T-helper 9 cell (primary cell): Measurements from ENCODE around the gene TMEM170B.

ENCODE experiments used
- DNase-seq: peaks from one replicate; pipeline ENCODE4 v3.0.0-alpha.2; 2020
- total RNA-seq, 2 donors: gene quantifications; one replicate each; lab custom pipeline; 2026; lab: John Stamatoyannopoulos, UW

The TMEM170B gene, protein sequence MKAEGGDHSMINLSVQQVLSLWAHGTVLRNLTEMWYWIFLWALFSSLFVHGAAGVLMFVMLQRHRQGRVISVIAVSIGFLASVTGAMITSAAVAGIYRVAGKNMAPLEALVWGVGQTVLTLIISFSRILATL
- 7.7 to 10.7 reads per million in 2 donors for total RNA-seq

DNA sequence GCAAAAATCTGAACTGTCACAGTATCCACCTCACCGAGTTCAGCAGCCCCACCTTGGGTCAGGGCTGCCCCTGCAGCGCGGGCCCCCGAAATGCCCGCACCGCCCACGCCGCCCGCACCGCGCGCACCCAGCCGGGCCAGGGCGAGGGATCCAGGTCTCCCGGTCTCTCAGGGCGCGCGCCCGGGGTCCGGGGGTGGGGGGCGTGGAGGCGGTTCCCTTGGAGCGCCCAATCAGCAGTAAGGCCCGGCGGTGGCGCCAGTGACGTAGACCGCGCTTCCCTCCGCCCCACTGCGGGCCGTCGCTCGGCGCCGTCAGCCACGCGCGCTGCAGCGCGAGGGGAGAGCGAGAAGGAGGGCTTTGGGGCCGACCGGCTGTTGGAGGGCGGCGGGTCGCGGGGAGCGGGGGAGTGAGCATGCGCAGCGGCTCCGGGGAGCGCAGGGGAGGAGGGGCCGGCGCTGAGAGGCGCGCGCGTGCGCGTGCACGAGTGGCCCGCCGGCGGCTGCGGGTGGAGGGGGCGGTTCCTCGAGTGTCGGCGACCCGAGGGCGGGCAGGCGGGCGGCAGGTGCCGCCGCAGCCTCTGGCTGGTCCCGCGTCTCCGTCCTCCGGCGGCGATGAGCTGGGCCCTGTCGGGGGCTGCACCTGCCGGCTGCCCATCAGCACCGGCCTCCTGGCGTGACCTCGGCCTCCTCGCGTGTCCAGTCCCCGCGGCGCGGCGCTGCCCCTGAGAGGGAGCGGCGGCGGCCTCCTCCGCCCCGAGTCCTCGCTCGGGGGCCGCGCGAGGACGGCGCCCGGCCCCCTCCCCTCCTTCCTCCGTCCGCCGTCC is at the start of gene TMEM170B:
TSS of gene TMEM170B (plus strand) at position 521 of the 823 bp plus-strand sequence. CDS start 529 bp downstream, outside the sequence.
- peak; percentile 98 for DNase-seq

DNA sequence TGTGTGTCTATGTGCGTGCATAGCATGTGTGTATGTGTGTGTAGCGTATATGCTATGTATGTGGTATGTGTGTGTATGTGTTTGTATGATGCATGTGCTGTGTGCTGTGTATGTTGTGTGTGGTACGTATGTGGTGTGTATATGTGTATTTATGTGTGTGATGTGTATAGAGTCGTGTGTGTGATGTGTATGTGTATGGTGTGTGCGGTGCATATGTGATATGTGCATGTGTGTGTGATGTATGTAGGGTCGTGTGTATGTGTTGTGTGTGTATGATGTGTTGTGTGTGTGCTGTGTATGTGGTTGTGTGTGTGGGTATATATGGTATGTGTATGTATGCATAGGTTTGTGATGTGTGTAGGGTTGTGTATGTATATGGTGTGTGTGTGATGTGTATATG is 46.6 kb upstream of the TMEM170B start:
- DNase-seq, result no peak

DNA sequence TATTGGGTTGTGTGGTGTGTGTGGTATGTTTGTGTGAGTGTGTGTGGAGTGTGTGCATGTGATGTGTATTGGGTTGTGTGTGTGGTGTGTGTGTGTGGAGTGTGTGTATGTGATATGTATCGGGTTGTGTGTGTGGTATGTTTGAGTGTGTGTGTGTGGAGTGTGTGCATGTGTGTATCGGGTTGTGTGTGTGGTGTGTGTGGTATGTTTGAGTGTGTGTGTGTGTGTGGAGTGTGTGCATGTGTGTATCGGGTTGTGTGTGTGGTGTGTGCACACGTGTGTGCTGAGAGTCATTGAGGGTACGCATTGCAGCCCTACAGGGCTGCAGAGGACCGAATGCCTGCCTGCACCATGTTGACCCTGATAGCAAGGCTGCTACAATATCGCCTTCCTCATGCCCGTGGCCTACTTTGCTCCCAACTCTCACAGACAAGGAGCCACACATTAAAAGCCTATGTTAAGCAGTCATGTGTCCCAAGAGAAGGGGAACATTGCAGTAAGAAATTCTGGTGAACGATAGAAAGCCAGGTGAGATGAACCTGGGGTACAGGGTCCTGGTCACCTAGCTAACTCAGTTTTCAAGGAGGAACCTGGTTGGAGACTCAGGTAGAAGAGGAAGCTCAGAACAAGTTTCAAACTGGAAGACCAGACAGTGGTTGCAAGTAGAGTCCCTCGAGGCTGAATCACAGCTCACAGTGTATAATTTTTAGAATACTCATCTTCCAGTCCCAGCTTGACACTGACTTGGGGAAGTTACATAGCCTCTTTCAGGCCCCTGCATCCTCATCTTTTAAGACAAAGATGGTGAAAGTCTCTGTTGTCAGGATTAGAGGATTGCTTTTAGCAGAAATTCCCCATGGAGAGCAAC is 45.7 kb upstream of the TMEM170B start:
- no peak for DNase-seq

DNA sequence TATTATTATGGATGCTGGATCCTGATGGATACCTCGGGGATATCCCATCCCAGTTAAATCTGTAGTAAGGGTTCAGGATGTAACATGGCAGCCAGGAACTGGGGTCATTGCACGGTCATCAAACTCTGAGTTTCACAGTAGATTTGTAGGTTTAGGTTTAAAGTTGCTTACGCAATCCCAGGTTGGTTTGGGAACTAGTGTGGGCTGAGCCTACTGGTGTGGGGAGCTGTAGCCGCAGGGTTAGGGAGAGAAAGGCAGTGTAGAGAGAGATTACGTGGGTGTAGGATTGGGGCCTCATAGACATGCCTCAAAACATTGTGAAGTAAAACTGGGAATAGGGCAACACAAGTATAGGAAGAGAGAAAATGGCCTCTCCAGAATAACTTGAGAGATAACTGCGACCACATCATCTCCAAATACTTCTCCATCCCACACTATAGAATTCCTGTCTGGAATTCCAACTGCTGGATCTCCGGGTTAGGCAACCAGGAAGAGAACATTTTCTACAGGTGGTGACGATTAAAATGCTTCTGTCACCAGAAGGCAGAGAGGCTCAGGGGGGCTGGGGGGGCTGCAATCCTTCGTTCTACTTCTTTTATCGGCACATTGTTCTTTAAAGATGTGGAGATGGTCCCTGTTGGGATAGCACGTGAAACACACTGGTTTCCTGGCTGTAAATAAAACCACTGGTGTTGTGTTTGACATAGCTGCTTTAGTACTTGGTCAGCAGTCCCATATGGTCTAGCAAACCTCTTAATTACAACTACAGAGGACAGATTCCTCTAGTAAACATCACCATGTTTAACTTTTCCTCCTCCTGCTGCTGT is 44.9 kb upstream of the TMEM170B start:
- DNase-seq, result no peak

DNA sequence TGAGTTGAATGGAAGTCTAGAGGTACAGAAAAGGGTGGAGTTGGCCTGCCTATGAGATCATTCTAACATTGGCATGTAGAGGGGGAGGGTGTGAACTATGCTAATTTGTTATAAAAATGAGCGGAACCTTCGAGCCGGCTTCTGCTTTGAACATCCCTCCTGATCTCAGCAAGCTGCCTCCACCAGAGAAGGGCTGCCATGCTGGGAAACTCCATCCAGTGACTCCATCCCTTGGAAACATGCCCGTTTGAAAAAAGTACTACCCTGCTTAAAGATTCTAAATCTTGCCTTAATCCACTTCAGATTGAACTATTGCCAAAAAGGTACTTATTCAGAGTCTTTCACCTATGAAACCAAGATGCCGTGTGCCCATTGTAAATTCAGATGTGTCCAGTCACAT is 43.6 kb upstream of the TMEM170B start:
- DNase-seq, result no peak

DNA sequence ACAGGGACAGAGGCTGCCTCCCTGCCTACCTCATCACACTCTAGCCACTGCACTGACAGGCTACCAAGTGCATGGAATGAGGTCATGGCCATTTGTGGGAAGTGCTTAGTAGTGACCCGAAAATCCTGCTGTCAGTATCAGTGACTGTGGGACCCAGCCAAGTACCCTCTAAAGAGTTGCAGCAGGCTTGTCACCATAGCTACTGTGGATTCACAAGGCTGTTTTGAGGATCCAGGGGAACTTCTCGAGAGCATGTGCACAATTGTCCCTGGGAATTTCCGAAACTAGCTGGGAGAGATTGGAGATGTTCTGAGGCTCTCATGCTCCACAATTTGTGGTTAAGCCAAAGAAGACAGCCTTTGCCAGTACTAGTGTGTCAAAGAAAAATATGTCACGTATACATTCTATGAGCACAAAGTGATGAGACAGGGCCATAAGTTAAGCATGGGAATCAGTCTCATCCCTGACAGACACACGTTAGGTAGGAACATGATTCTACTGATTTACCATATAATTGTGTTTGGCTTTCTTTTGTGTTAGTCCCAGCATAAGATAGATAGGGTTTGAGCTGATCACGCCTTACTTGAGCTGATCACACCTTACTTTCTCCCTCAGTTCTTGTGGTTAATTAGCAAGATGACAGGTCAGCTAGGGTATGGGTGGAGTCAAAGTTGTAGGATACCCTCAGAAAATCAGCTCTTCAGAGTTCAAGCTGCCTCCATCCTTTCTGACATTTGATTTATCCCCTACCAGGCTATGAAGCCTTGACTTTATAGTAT is 42.6 kb upstream of the TMEM170B start:
- no peak for DNase-seq

DNA sequence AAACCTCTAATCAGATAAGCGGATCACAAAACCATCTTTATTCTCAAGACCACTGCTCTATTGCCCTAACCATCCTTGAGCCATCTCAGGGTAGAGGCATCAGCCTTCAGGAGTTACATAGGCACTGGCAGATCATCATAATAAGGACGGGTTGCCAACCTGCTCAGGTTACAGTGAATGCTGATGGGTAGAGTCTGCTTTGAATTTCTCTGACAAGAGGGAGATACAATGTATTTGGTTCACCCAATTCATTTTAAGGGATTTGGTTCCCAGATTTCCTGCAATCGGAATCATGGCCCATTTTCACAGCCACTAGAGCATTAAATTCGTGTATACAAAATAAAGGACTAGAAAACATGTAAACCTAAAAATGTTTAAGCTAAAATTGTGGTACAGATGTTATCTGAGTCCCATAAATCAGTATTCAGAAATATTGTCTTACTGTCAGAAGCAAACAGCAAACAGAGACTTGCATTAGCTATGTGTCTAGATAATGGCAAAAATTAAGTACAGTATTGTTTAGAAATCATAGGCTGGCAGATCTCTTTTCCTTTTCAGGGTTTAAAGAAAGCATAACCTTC is 41.9 kb upstream of the TMEM170B start:
- no peak for DNase-seq

DNA sequence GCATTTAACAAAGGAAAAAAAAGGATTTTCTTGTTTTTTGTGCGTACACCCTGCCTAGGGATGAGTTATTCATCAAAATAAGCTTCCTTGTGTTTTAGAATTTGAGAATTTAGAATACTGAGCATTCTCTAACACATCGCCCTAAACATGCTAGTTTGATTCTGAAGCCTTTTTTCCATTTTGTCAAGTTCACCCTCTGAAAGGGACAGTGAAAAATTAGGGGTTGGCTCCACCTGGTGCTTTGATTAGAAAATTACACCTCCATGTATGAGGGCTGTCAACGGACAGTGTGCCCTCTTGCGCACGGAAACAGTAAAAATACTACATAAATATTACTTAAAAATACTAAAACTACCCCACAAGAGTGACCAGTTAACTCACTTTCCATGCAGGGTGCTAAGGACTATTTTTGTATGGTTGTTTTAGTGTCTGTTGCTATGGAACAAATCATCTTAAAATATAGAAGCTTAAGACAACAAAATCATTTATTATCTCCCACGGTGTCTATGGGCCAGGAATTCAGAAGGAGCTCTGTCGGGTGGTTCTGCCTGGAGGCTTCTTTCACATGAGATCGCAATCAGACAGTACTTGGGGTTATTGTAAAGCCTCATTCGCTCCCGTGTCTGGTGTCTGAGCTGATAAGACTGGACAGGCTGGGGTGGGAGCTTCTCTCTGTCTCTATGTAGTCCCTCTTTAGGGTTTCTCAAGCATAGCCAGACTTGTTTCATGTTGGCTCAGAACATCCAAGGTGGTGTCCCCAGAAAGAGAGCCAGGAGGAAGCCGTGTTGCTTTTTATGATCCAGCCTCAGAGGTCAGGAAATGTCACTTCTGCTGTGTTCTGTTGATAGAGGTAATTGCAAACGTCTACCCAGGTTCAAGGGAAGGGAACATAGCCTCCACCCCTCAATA is 41.1 kb upstream of the TMEM170B start:
- peak; percentile 51 for DNase-seq

DNA sequence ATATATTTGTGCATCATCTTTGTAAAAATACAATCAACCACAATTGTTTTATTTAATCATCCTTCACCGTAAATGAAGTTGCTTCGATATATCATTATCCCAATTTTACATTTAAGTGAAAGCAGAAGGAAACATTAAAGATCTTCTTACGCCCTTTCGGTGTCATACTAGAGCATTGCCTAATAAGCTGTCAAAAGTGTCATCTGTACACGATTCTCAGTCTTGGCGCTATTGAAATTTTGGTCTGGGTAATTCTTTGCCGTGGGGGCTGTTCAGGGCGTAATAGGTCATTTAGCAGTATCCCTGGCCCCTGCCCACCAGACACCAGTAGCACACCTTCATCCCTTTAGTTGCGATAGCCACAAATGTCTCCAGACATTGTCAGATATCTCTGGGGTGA is 40.4 kb upstream of the TMEM170B start:
- DNase-seq, result no peak

DNA sequence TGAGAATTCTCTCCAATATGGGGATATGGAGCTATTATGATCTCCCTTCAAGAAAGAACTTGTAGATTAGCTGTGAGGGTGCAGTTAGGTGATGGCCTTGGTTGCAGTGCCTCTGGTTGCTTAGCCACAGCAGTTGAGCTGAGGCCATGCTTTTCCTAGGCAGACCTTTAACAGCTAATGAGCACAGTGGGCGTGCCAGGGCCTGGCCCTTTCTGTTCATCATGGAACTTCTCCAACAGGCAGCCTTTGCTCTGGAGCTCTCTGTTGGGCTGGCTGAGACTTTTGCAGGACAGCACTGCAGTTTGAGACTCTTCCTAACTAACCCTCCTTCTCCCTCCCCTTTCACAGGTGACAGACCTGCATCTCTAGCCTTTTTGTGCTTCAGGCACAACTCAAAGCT is 39.7 kb upstream of the TMEM170B start:
- no peak for DNase-seq

DNA sequence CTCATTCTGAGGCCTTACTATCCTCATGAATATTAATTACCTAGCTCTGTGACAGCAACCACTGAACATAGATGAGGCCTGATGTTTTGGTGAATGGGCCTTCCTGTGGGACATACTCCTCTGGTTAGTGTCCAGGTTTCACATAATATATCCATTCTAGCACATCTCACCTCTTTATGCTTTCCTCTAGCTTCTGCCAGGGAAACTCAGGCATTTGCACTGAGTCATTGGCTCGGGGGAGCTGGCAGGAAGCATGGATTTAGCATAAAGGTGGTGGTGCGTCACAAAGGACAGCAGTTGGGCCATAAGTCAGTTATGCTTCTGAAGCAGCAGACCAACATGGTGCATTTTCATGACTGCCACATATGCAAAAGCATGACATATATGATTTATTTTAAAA is 37.5 kb upstream of the TMEM170B start:
- no peak for DNase-seq

DNA sequence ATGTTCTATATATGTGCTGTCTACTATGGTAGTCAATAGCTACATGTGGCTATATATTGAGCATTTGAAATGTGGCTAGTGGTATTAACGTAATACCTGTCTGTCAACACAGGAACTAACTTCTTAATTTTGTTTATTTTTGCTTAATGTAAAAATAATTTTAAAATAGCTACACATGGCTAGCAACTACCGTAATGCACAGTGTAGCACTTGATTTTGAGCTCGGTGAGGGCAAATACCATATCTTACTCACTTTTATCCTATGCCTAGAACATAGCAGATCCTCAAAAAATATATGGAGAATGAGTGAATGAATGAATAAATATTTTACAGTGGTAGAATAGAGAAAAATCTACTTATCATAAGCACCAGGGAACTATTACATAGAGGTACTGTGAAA is 28.1 kb upstream of the TMEM170B start:
- DNase-seq, result no peak

DNA sequence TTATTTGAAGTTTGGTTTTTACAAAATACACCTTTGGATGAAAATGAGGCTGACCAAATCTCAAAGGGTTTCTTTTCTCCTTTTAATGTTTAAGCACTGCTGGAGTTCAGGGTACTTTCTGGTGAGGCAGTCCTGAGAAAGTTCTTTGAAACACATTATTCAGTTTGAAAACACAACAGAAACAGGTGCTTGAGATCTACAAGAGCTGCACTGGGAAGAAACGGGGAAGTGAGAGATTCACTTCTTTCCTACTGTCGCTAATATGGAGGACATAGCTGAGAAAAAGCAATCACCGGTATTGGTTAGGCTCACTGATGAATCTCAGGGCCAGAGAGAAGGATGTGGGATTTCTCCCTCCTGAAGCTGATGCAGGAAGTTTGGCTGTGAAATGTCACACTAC is 22.9 kb upstream of the TMEM170B start:
- no peak for DNase-seq

DNA sequence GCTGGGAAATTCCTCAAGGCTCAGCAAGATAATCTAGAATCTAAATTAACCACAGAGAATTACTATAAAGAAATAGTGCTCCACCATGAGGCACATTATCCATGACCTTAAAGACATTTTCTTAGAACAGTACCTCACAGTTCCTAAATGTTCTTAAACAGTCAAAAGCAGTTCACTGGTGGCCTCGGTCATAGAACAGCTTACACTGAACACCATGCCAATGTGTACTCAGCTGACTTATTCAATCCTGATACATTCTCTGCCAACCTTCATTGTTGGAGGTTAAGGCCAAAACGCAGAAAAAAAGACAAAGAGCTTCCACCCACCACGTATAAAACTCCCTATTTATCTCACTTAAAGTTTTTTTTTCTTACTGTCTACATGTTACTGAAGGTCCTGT is 21.8 kb upstream of the TMEM170B start:
- no peak for DNase-seq

DNA sequence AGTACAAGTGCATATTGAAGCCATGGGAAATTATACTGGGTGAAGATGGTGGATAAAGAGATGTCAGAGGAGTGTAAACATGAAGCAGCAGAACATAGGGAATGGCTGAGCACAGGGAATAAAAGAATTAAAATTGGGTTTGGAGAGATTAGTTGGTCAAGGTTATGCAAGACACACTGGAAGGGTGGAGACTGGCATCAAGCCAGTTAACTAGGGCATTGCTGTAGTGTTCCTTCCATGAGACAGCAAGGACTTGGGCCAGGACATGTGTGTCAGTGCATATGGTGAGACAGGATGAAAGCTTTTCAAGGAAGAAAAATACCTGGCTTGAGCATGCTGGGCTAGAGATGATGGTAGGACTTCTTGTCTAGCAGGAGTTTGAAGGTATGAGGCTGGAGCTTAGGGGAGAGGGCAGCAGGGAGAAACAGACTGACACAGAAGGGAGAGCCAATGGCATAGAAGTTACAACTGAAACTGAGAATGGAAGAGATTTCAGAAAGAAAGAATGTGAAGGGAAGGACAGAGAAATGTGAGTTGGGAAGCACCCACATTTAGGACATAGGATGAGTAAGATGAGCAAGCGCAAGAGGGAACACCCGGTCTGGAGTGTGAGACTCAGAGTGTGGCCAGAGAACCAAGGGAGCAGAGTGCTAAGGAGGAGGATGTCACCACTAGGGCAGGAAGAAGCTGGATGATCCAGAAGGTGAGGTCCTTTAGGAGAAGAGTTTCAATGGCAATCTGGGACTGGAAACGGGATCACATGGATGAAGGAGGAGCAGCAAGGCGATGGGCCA is 14.5 kb upstream of the TMEM170B start:
- DNase-seq, result no peak

DNA sequence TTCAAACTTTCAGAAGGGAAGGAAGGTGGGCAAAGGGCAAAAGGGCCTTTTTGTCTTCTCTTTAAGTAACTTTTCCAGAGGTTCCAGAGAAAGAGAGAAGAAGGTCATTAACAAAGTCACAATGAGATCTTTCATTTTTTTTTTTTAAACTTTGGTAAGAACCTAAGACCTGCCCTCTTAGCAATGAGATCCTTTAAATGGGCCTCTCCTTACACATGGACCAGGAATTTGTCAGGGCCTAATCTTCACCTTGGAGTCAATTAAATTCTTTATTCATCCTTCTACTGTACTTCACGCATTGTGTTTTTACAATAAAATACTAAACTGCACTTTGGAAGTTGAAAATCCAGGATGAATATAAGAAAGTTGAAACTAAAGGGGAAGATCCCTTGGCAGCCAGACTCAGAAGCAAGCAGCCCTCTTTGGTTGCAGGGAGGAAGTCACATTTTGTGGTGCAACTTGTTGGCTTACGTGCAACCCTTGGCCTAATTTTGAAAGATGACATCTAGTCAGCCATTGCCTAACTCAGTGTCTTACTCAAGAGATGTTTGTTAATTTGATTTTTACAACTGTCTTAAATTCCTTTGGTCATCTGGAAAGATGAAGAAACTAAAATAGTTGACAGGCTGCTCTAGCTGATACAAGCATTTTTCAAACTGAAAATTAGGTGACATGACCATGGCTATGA is 11.9 kb upstream of the TMEM170B start:
- no peak for DNase-seq

DNA sequence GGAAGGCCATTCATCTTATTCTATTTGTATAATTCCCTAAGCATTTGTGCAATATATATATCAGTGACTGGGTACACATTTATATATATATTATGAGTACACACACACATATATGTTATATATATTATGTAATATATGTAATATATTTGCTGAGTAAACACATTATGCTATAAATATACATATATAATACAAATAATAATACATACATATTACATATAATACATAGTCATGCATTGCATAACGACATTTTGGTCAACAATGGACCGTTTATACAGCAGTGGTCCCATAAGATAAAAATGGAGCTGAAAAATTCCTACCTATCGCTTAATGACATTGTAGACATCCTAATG is 11.4 kb upstream of the TMEM170B start:
- DNase-seq, result no peak

DNA sequence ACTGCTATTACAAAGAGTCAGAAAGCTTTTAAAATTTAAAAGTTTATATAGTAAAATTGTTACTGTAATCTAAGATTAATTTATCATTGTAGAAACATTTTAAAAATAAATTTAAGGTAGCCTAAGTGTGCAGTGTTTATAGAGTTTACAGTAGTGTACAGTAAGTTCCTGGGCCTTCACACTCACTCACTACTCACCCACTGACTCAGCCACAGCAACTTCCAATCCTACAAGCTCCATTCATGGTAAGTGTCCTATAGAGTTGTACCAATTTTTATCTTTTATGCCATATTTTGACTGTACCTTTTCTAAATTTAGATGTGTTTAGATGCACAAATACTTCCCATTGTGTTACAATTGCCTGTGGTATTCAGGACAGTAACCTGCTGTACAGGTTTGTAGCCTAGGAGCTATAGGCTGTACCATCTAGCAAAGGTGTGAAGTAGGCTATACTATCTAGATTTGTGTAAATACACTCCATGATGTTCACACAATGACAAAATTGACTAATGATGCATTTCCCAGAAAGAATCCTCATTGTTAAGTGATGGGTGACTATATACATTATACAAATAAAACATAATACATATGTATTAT is 10.2 kb upstream of the TMEM170B start:
- no peak for DNase-seq

DNA sequence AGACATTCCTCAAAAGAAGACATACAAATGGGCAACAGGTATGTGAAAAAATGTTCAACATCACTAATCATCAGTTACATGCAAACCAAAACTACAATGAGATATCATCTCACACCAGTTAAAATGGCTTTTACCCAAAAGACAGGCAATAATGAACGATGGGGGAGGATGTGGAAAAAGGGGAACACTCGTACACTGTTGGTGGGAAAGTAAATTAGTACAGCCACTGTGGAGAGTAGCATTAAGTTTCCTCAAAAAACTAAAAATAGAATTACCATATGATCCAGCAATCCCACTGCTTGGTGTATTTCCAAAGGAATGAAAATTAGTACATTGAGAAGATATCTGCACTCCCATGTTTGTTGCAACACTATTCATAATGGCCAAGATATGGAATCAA is 8.6 kb upstream of the TMEM170B start:
- no peak for DNase-seq
